T-helper 2 cell treated with Interferon-gamma antibody and Interleukin-4, amounts not matched to agents 100 ng/mL and 5 ng/mL, for 36 hours (primary cell): ENCODE measurements around the gene NINJ2. TPM values are rescaled to one million over a fixed set of nuclear protein-coding genes. Genes with fewer than 3 reads are reported as not detected.

Experiments used
- intact Hi-C: fragments of 100-400 bp; cut with micrococcal nuclease; formaldehyde crosslinking; loops from one replicate; pipeline ENCODE4 v1.15.1; 2023
- total RNA-seq: library from RNA; stranded (reverse); gene quantifications from 2 replicates; pipeline ENCODE4 v1.2.3, GENCODE V29; 2022

NINJ2 gene
- total RNA-seq, 1 donor from 2014 or later, result 8.6 TPM

GRCh38 chr12:619346-619745 lies 43.9 kb downstream of the NINJ2 start:
- intact Hi-C loops, result loop anchor here (10.0 kb wide), 1 partner anchor 45 kb away; the partner anchor contains the start of gene NINJ2

- intact Hi-C loops, result loop anchor here (10.0 kb wide), 1 partner anchor 46 kb away; the partner anchor contains the start of gene NINJ2
These were observed 44.6 kb downstream of the NINJ2 start for GRCh38 chr12:618605-619004.

GRCh38 chr12:617304-617915 lies 45.8 kb downstream of the NINJ2 start:
- intact Hi-C loops, result loop anchor here (10.0 kb wide), 1 partner anchor 47 kb away; the partner anchor contains the start of gene NINJ2

GRCh38 chr12:615620-616019 lies 47.6 kb downstream of the NINJ2 start:
- intact Hi-C loops, result loop anchor here (10.0 kb wide), 1 partner anchor 49 kb away; the partner anchor contains the start of gene NINJ2

GRCh38 chr12:614411-614970 lies 48.8 kb downstream of the NINJ2 start:
- intact Hi-C loops, result loop anchor here (10.0 kb wide), 1 partner anchor 50 kb away; the partner anchor contains the start of gene NINJ2

GRCh38 chr12:613996-614395 lies 49.2 kb downstream of the NINJ2 start:
- intact Hi-C loops, result loop anchor here (10.0 kb wide), 1 partner anchor 51 kb away; the partner anchor contains the start of gene NINJ2

GRCh38 chr12:612886-613285 lies 50.4 kb downstream of the NINJ2 start:
- intact Hi-C loops, result loop anchor here (10.0 kb wide), 1 partner anchor 52 kb away; the partner anchor contains the start of gene NINJ2

GRCh38 chr12:612293-612692 lies 51.0 kb downstream of the NINJ2 start:
- intact Hi-C loops, result loop anchor here (10.0 kb wide), 1 partner anchor 53 kb away; the partner anchor contains the start of gene NINJ2

- intact Hi-C loops, result loop anchor here (10.0 kb wide), 1 partner anchor 53 kb away; the partner anchor contains the start of gene NINJ2
These were observed 51.5 kb downstream of the NINJ2 start for GRCh38 chr12:611721-612120.

- intact Hi-C loops, result no loop called here
These were observed 54.3 kb downstream of the NINJ2 start for GRCh38 chr12:608921-609320.

- intact Hi-C loops, result no loop called here
These were observed 54.8 kb downstream of the NINJ2 start for GRCh38 chr12:608413-608812.

GRCh38 chr12:607541-608001 lies 55.7 kb downstream of the NINJ2 start:
- intact Hi-C loops, result no loop called here

GRCh38 chr12:604956-605355 lies 58.3 kb downstream of the NINJ2 start:
- intact Hi-C loops, result no loop called here

GRCh38 chr12:602700-603068 lies 60.6 kb downstream of the NINJ2 start:
- intact Hi-C loops, result no loop called here

GRCh38 chr12:601976-602699 lies 61.1 kb downstream of the NINJ2 start:
- intact Hi-C loops, result no loop called here

- intact Hi-C loops, result no loop called here
These were observed 63.5 kb downstream of the NINJ2 start for GRCh38 chr12:599756-600155.

- intact Hi-C loops, result no loop called here
These were observed 65.2 kb downstream of the NINJ2 start for GRCh38 chr12:597926-598568.

GRCh38 chr12:593396-594270 lies 69.6 kb downstream of the NINJ2 start:
- intact Hi-C loops, result no loop called here

GRCh38 chr12:592024-592505 lies 71.2 kb downstream of the NINJ2 start:
- intact Hi-C loops, result no loop called here
